VCaP (cell line): ENCODE measurements around the gene ABCB9.
A peak's percentile ranks its signal among the peaks of the same experiment; 100 is the strongest.

Source experiments
- H3K27ac ChIP-seq: fragments of 450-650 bp; 2 replicates; pipeline ENCODE4 v1.5.1; 2017
- CTCF ChIP-seq: fragments of 450-650 bp; conservative IDR thresholded peaks from 2 replicates; pipeline ENCODE4 v1.5.1; 2017; ENCODE audit warnings: mild to moderate bottlenecking, moderate library complexity

The ABCB9 gene

GRCh38 chr12:122886851-122887818, 79.1 kb downstream of the ABCB9 start:
- peak overlapping the region; percentile 88 for H3K27ac ChIP-seq

GRCh38 chr12:122886161-122886560, 80.1 kb downstream of the ABCB9 start:
- no peak overlapping the region for H3K27ac ChIP-seq
- no peak for TF ChIP-seq CTCF

More at GRCh38 chr12:122886851-122887818, 79.1 kb downstream of the ABCB9 start:
- no peak for TF ChIP-seq CTCF

- no peak for TF ChIP-seq CTCF
- H3K27ac ChIP-seq: no peak overlapping the region
Observed at GRCh38 chr12:122884860-122885259, 81.4 kb downstream of the ABCB9 start.

GRCh38 chr12:122884091-122884826, 82.0 kb downstream of the ABCB9 start:
- TF ChIP-seq CTCF: no peak
- no peak overlapping the region for H3K27ac ChIP-seq

GRCh38 chr12:122882908-122883558, 83.2 kb downstream of the ABCB9 start:
- H3K27ac ChIP-seq: no peak overlapping the region
- no peak for TF ChIP-seq CTCF

- H3K27ac ChIP-seq: no peak overlapping the region
Observed at GRCh38 chr12:122880668-122881067, 85.6 kb downstream of the ABCB9 start.

More at GRCh38 chr12:122880668-122881067, 85.6 kb downstream of the ABCB9 start:
- TF ChIP-seq CTCF: peak; percentile 23; the same call in 1 of the 2 replicates
